G401.6 (cell line): ENCODE data around the gene L3MBTL1.

Source experiments
- FAIRE-seq: peaks from 2 replicates; lab custom pipeline; 2012; peaks lifted over from hg19 to GRCh38; lab: Jason Lieb, UNC

The L3MBTL1 gene

GRCh38 chr20:43536041-43536816, 28.7 kb downstream of the L3MBTL1 start:
- FAIRE-seq = no peak

- no peak for FAIRE-seq
Observed at GRCh38 chr20:43536817-43537440, 29.4 kb downstream of the L3MBTL1 start.

- no peak for FAIRE-seq
Observed at GRCh38 chr20:43537921-43538877, 30.7 kb downstream of the L3MBTL1 start.

- no peak for FAIRE-seq
Observed at GRCh38 chr20:43538878-43539700, 31.6 kb downstream of the L3MBTL1 start.

GRCh38 chr20:43539975-43540672, 32.6 kb downstream of the L3MBTL1 start:
- FAIRE-seq = no peak

GRCh38 chr20:43540673-43541060, 33.2 kb downstream of the L3MBTL1 start:
- FAIRE-seq = no peak

GRCh38 chr20:43541214-43541613, 33.7 kb downstream of the L3MBTL1 start:
- no peak for FAIRE-seq

- no peak for FAIRE-seq
Observed at GRCh38 chr20:43542161-43542560, 34.7 kb downstream of the L3MBTL1 start.

- no peak for FAIRE-seq
Observed at GRCh38 chr20:43542674-43543073, 35.2 kb downstream of the L3MBTL1 start.

GRCh38 chr20:43543138-43543537, 35.6 kb downstream of the L3MBTL1 start:
- no peak for FAIRE-seq

GRCh38 chr20:43544501-43544900, 37.0 kb downstream of the L3MBTL1 start:
- FAIRE-seq = no peak

- no peak for FAIRE-seq
Observed at GRCh38 chr20:43545837-43546578, 38.5 kb downstream of the L3MBTL1 start.

GRCh38 chr20:43548273-43548880, 40.9 kb downstream of the L3MBTL1 start:
- no peak for FAIRE-seq

- FAIRE-seq = no peak
Observed at GRCh38 chr20:43549416-43550065, 42.0 kb downstream of the L3MBTL1 start.

- no peak for FAIRE-seq
Observed at GRCh38 chr20:43550456-43550855, 43.0 kb downstream of the L3MBTL1 start.

- FAIRE-seq = no peak
Observed at GRCh38 chr20:43554369-43554768, 46.9 kb downstream of the L3MBTL1 start.

- no peak for FAIRE-seq
Observed at GRCh38 chr20:43558412-43559146, 51.1 kb downstream of the L3MBTL1 start, which contains the start of gene SGK2. Gene SGK2 (plus strand): TSS chr20:43559027. CDS start chr20:43566496, 7,469 bp downstream.

GRCh38 chr20:43559147-43559987, 51.9 kb downstream of the L3MBTL1 start:
- FAIRE-seq = no peak
